Measurements from ENCODE around the gene HSPB6.
A peak's percentile ranks its signal among the peaks of the same experiment; 100 is the strongest.

HSPB6 gene

GRCh38 chr19:35751839-35752745 is 4.7 kb downstream of the HSPB6 start:
- TF ChIP-seq GATA1 (IDR thresholded peaks at IDR 0.05; ENCODE audit: low read depth, low read length) (no peak), POLR2A (IDR thresholded peaks at IDR 0.05; ENCODE audit: low read length) (no peak)
- no peak for DNase-seq

- DNase-seq: no peak
- TF ChIP-seq GATA1 (IDR thresholded peaks at IDR 0.05; ENCODE audit: low read depth, low read length) (no peak), POLR2A (IDR thresholded peaks at IDR 0.05; ENCODE audit: low read length) (no peak)
Measured at GRCh38 chr19:35750167-35750566, 6.7 kb downstream of the HSPB6 start.

GRCh38 chr19:35748106-35749020 is 8.5 kb downstream of the HSPB6 start, which contains the start of gene LIN37:
Gene LIN37, plus strand, starts transcription at chr19:35748576. Its CDS starts 149 bp downstream, at chr19:35748725.
- TF ChIP-seq POLR2A (IDR thresholded peaks at IDR 0.05; ENCODE audit: low read length) (peak; percentile 77), GATA1 (IDR thresholded peaks at IDR 0.05; ENCODE audit: low read depth, low read length) (no peak)
- DNase-seq: peak; percentile 99

GRCh38 chr19:35746531-35746930 is 10.3 kb downstream of the HSPB6 start:
- TF ChIP-seq POLR2A (IDR thresholded peaks at IDR 0.05; ENCODE audit: low read length): no peak
- TF ChIP-seq GATA1 (IDR thresholded peaks at IDR 0.05; ENCODE audit: low read depth, low read length): no peak
- no peak for DNase-seq

GRCh38 chr19:35746087-35746462 is 10.8 kb downstream of the HSPB6 start:
- no peak for DNase-seq
- TF ChIP-seq GATA1 (IDR thresholded peaks at IDR 0.05; ENCODE audit: low read depth, low read length) (no peak), POLR2A (IDR thresholded peaks at IDR 0.05; ENCODE audit: low read length) (no peak)

GRCh38 chr19:35745328-35746086 is 11.3 kb downstream of the HSPB6 start, which contains the start of the genes PSENEN and U2AF1L4:
Gene PSENEN, plus strand, starts transcription at chr19:35745651. Its CDS starts 280 bp downstream, at chr19:35745931.
Gene U2AF1L4, minus strand, starts transcription at chr19:35745418. Its CDS starts 27 bp downstream, at chr19:35745391.
- TF ChIP-seq POLR2A (IDR thresholded peaks at IDR 0.05; ENCODE audit: low read length) (peak; percentile 46), GATA1 (IDR thresholded peaks at IDR 0.05; ENCODE audit: low read depth, low read length) (no peak)
- peak; percentile 99 to 100 for DNase-seq

GRCh38 chr19:35744430-35745327 is 12.2 kb downstream of the HSPB6 start:
- peak; percentile 95 for TF ChIP-seq POLR2A (IDR thresholded peaks at IDR 0.05; ENCODE audit: low read length)
- no peak for TF ChIP-seq GATA1 (IDR thresholded peaks at IDR 0.05; ENCODE audit: low read depth, low read length)

GRCh38 chr19:35743640-35744429 is 13.0 kb downstream of the HSPB6 start:
- TF ChIP-seq GATA1 (IDR thresholded peaks at IDR 0.05; ENCODE audit: low read depth, low read length): no peak
- no peak for TF ChIP-seq POLR2A (IDR thresholded peaks at IDR 0.05; ENCODE audit: low read length)
- no peak for DNase-seq

More at GRCh38 chr19:35744430-35745327, 12.2 kb downstream of the HSPB6 start:
- peak; percentile 95 to 96 for DNase-seq

- TF ChIP-seq POLR2A (IDR thresholded peaks at IDR 0.05; ENCODE audit: low read length) (no peak), GATA1 (IDR thresholded peaks at IDR 0.05; ENCODE audit: low read depth, low read length) (no peak)
- DNase-seq: no peak
Measured at GRCh38 chr19:35742121-35742724, 14.6 kb downstream of the HSPB6 start, which contains the start of gene IGFLR1. Gene IGFLR1, minus strand, starts transcription at chr19:35742452. Its CDS starts 1,272 bp downstream, at chr19:35741180.

- no peak for DNase-seq
- TF ChIP-seq GATA1 (IDR thresholded peaks at IDR 0.05; ENCODE audit: low read depth, low read length) (no peak), POLR2A (IDR thresholded peaks at IDR 0.05; ENCODE audit: low read length) (no peak)
Measured at GRCh38 chr19:35741203-35741515, 15.7 kb downstream of the HSPB6 start.

Data from erythroblast (primary cell).